Measurements from ENCODE around the gene TMEM255B. TPM values are rescaled to one million over a fixed set of nuclear protein-coding genes. Genes with fewer than 3 reads are reported as not detected.

Gene TMEM255B
- total RNA-seq, 1 experiment from 2014 or later = 26.3 TPM

DNA sequence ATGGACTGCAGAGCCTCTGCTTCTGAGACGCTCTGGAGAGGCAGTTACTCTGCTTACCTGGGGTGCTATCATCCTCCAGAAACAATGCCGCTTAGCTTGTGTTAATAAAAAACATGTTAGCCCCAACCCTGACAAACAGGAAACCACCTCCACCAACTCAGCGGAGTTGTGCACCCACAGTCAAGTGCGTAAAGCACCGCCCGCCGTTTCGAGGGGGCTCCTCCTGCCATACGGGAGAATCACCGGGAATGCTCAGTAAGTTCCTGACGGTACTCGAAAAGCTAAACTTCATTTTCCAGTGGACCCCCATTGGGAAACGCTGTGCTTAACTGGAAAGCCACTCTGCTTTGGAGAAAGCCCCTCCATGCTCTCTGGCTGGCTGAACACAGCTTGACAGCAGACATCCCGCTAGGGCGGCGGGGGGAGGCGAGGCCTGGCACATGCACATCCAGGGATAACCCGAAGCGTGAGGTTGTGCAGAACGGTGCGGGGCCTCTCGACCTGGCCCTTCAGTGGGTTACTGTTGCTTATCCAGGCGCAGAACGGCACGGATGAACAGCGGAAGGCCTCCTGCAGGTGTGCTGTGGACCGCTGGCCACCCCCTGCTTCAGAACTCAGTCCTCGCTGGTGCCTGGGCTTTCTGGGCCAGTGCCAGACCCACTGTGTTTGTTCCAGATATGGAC, 87.8 kb downstream of the TMEM255B start:
- Histone ChIP-seq H3K36me3 (ENCODE audit: control insufficient read depth, insufficient read depth, low read length) (no peaks in the 10 kb centered on the region), H3K9me3 (ENCODE audit: control insufficient read depth, insufficient read depth, low read depth, low read length) (no peaks in the 10 kb centered on the region), H3K27ac (ENCODE audit: low read length) (no peak overlapping the region), H3K27me3 (ENCODE audit: control insufficient read depth, insufficient read depth, low read length) (no peaks in the 10 kb centered on the region), H3K4me3 (ENCODE audit: low read depth in 2 of 2, low read length in 2 of 2) (no peak overlapping the region), H3K4me1 (ENCODE audit: control insufficient read depth, insufficient read depth, low read length) (no peaks in the 10 kb centered on the region; the same call in 1 of the 2 replicates)
- intact Hi-C loops (cut with micrococcal nuclease; ENCODE audit: unreplicated experiment) = no loop called here
- in situ Hi-C loops (cut with HindIII; ENCODE audit: low pct_unique_long_range_greater_than_20kb, low sequenced_read_pairs) = no loop called here
- ATAC-seq (no peak), DNase-seq (ENCODE audit: low read depth, low spot score) (no peak)
- ChIA-PET POLR2A (no interaction called here), CTCF (no interaction called here)
- no TSS peak for BruUV-seq (replicated peaks)
- TF ChIP-seq SIN3A (IDR thresholded peaks at IDR 0.05; ENCODE audit: borderline replicate concordance, insufficient read depth, low read depth, low read length) (no peak), TCF7L2 (IDR thresholded peaks at IDR 0.05; ENCODE audit: low read depth, low read length) (no peak), POLR2AphosphoS5 (IDR thresholded peaks at IDR 0.05; ENCODE audit: low read depth, low read length) (no peak)
- TF ChIP-seq, protein P1, sequence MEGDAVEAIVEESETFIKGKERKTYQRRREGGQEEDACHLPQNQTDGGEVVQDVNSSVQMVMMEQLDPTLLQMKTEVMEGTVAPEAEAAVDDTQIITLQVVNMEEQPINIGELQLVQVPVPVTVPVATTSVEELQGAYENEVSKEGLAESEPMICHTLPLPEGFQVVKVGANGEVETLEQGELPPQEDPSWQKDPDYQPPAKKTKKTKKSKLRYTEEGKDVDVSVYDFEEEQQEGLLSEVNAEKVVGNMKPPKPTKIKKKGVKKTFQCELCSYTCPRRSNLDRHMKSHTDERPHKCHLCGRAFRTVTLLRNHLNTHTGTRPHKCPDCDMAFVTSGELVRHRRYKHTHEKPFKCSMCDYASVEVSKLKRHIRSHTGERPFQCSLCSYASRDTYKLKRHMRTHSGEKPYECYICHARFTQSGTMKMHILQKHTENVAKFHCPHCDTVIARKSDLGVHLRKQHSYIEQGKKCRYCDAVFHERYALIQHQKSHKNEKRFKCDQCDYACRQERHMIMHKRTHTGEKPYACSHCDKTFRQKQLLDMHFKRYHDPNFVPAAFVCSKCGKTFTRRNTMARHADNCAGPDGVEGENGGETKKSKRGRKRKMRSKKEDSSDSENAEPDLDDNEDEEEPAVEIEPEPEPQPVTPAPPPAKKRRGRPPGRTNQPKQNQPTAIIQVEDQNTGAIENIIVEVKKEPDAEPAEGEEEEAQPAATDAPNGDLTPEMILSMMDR (IDR thresholded peaks at IDR 0.05) = no peak
- TF ChIP-seq, protein P2, sequence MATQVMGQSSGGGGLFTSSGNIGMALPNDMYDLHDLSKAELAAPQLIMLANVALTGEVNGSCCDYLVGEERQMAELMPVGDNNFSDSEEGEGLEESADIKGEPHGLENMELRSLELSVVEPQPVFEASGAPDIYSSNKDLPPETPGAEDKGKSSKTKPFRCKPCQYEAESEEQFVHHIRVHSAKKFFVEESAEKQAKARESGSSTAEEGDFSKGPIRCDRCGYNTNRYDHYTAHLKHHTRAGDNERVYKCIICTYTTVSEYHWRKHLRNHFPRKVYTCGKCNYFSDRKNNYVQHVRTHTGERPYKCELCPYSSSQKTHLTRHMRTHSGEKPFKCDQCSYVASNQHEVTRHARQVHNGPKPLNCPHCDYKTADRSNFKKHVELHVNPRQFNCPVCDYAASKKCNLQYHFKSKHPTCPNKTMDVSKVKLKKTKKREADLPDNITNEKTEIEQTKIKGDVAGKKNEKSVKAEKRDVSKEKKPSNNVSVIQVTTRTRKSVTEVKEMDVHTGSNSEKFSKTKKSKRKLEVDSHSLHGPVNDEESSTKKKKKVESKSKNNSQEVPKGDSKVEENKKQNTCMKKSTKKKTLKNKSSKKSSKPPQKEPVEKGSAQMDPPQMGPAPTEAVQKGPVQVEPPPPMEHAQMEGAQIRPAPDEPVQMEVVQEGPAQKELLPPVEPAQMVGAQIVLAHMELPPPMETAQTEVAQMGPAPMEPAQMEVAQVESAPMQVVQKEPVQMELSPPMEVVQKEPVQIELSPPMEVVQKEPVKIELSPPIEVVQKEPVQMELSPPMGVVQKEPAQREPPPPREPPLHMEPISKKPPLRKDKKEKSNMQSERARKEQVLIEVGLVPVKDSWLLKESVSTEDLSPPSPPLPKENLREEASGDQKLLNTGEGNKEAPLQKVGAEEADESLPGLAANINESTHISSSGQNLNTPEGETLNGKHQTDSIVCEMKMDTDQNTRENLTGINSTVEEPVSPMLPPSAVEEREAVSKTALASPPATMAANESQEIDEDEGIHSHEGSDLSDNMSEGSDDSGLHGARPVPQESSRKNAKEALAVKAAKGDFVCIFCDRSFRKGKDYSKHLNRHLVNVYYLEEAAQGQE (IDR thresholded peaks at IDR 0.05; ENCODE audit: insufficient read depth in 1 of 2, low read depth in 2 of 2, low read length in 1 of 2) = no peak

DNA sequence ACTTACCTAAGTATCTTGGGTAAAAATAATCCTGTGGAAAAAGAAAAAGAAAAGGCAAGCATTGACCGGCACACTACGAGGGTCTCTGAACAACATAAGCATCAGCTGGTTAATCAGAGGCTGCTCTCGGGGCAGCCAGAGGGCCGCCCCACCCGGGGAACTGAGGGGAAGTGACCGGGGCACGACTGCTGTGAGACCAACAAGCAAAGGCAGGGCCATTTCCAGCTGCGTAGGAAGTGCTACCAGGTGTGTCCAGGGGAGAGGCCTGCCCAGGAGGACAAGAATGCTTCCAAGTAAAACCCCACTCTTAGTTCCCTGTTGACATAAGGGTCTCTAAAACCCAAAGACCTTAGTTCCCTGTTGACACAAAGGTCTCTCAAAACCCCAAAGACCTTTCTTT, 89.0 kb downstream of the TMEM255B start:
- no peak for DNase-seq (ENCODE audit: low read depth, low spot score)
- no peak overlapping the region for H3K27ac ChIP-seq (ENCODE audit: low read length)
- H3K9me3 ChIP-seq (ENCODE audit: control insufficient read depth, insufficient read depth, low read depth, low read length) = no peaks in the 10 kb centered on the region
- in situ Hi-C loops (cut with HindIII; ENCODE audit: low pct_unique_long_range_greater_than_20kb, low sequenced_read_pairs) (no loop called here), intact Hi-C loops (cut with micrococcal nuclease; ENCODE audit: unreplicated experiment) (no loop called here)
- no TSS peak for BruUV-seq (replicated peaks)
- ChIA-PET CTCF (no interaction called here), POLR2A (no interaction called here)
- H3K4me3 ChIP-seq (ENCODE audit: low read depth in 2 of 2, low read length in 2 of 2) = no peak overlapping the region
- TF ChIP-seq, protein P2 (IDR thresholded peaks at IDR 0.05; ENCODE audit: insufficient read depth in 1 of 2, low read depth in 2 of 2, low read length in 1 of 2) = no peak
- TF ChIP-seq SIN3A (IDR thresholded peaks at IDR 0.05; ENCODE audit: borderline replicate concordance, insufficient read depth, low read depth, low read length) = no peak
- no peak for TF ChIP-seq TCF7L2 (IDR thresholded peaks at IDR 0.05; ENCODE audit: low read depth, low read length)
- H3K36me3 ChIP-seq (ENCODE audit: control insufficient read depth, insufficient read depth, low read length) = no peaks in the 10 kb centered on the region
- H3K4me1 ChIP-seq (ENCODE audit: control insufficient read depth, insufficient read depth, low read length) = no peaks in the 10 kb centered on the region; the same call in 1 of the 2 replicates
- no peaks in the 10 kb centered on the region for H3K27me3 ChIP-seq (ENCODE audit: control insufficient read depth, insufficient read depth, low read length)
- ATAC-seq = no peak

All from Panc1 (cell line).